Small intestine (tissue), 7 donors: ENCODE results near the gene GATA1. TPM values are rescaled to one million over a fixed set of nuclear protein-coding genes. Genes with fewer than 3 reads are reported as not detected.

Source experiments
- DNase-seq, 2 donors: peaks; one replicate each; pipeline versions ENCODE4 v3.0.0 to v3.0.0-alpha.2; 2013
- FAIRE-seq: peaks from 2 replicates; lab custom pipeline; 2012; peaks lifted over from hg19 to GRCh38; lab: Jason Lieb, UNC
- H3K27ac ChIP-seq, 3 donors: one replicate each; pipeline ENCODE4 v1.5.1; 2013; ENCODE audit warnings: low read length in 2 of 3, mild to moderate bottlenecking in 2 of 3, control low read depth in 1 of 3, inconsistent platforms in 1 of 3, low read depth in 1 of 3, moderate library complexity in 1 of 3
- H3K27me3 ChIP-seq, 3 donors: one replicate each; pipeline ENCODE4 v1.6.1; 2013; ENCODE audit warnings: low read length in 3 of 3, inconsistent platforms in 1 of 3; ENCODE audit not compliant: control insufficient read depth in 3 of 3, insufficient read depth in 3 of 3
- H3K36me3 ChIP-seq, 3 donors: one replicate each; pipeline ENCODE4 v1.6.1; 2013; ENCODE audit warnings: low read length in 3 of 3, inconsistent platforms in 1 of 3, low read depth in 1 of 3, mild to moderate bottlenecking in 1 of 3, moderate library complexity in 1 of 3; ENCODE audit not compliant: control insufficient read depth in 3 of 3, insufficient read depth in 2 of 3
- H3K4me1 ChIP-seq, 3 donors: one replicate each; pipeline ENCODE4 v1.6.1; 2013; ENCODE audit warnings: low read length in 2 of 3, inconsistent platforms in 1 of 3, low read depth in 1 of 3, mild to moderate bottlenecking in 1 of 3, moderate library complexity in 1 of 3; ENCODE audit not compliant: control insufficient read depth in 3 of 3, insufficient read depth in 2 of 3
- H3K4me3 ChIP-seq, 3 donors: one replicate each; pipeline ENCODE4 v1.5.1; 2013; ENCODE audit warnings: low read length in 3 of 3, control low read depth in 1 of 3, inconsistent platforms in 1 of 3, low read depth in 1 of 3, mild to moderate bottlenecking in 1 of 3, moderate library complexity in 1 of 3
- H3K9me3 ChIP-seq, 2 donors: one replicate each; pipeline ENCODE4 v1.6.1; 2013; ENCODE audit warnings: low read depth in 1 of 2, low read length in 1 of 2; ENCODE audit not compliant: control insufficient read depth in 2 of 2, insufficient read depth in 1 of 2
- WGBS, 3 donors: extraction: QIAGEN DNeasy Blood & Tissue Kit; methylation state at CpG; one replicate each; pipeline ENCODE4 v1.1.7; 2013; 5-methylcytosine and 5-hydroxymethylcytosine counted together
- polyA plus RNA-seq, 4 donors: library from polyadenylated mRNA; stranded (reverse) in 3 of 4; unstranded in 1 of 4; fragments of 200-250 nt in 3 of 4; fragments of 120-200 nt in 1 of 4; gene quantifications; one replicate each; pipeline versions ENCODE4 v1.2.1 to v1.2.3, GENCODE V29; 2013
- donor health status: healthy with polysubstance abuse.
- donor health status: control.
- donor health status: control.
- donor health status: Bipolar disorder and iron deficiency.
- donor health status: healthy.

The GATA1 gene
- polyA plus RNA-seq, 4 donors: 0.09 to 0.32 TPM; not detected in 2

GRCh38 chrX:48794340-48794910 lies 8.0 kb downstream of the GATA1 start:
- Histone ChIP-seq H3K9me3 (no peaks in the 10 kb centered on the region), H3K36me3 (no peaks in the 10 kb centered on the region), H3K27me3 (no peaks in the 10 kb centered on the region), H3K27ac (peak overlapping the region in 1 of 3 donors; percentile 87), H3K4me3 (no peak overlapping the region), H3K4me1 (peaks cover 0 to 17% (median 0%) of the 10 kb centered on the region in 3 donors)
- peak in 1 of 2 donors; percentile 54 for DNase-seq
- no peak for FAIRE-seq
- 83 to 89% (median 85%) methylated on average over 12 of the region's 12 CpGs for WGBS, 3 donors

- Histone ChIP-seq H3K27ac (peak overlapping the region in 1 of 3 donors; percentile 87), H3K27me3 (no peaks in the 10 kb centered on the region), H3K4me3 (no peak overlapping the region), H3K4me1 (peaks cover 0 to 17% (median 0%) of the 10 kb centered on the region in 3 donors), H3K36me3 (no peaks in the 10 kb centered on the region), H3K9me3 (no peaks in the 10 kb centered on the region)
- FAIRE-seq (no peak), DNase-seq (peak in 1 of 2 donors; percentile 57)
- 56 to 63% (median 59%) methylated on average over 6 to 8 of the region's 8 CpGs for WGBS, 3 donors
Measured at GRCh38 chrX:48794911-48795515, 8.6 kb downstream of the GATA1 start.

- Histone ChIP-seq H3K27me3 (no peaks in the 10 kb centered on the region), H3K4me3 (no peak overlapping the region), H3K36me3 (no peaks in the 10 kb centered on the region), H3K27ac (no peak overlapping the region), H3K4me1 (peaks cover 0 to 25% (median 0%) of the 10 kb centered on the region in 3 donors), H3K9me3 (no peaks in the 10 kb centered on the region)
- DNase-seq (no peak), FAIRE-seq (no peak)
- 75 to 82% (median 79%) methylated on average over 2 of the region's 2 CpGs for WGBS, 3 donors
Measured at GRCh38 chrX:48798318-48798717, 11.9 kb downstream of the GATA1 start.

GRCh38 chrX:48800574-48801279 lies 14.3 kb downstream of the GATA1 start:
- no peak for FAIRE-seq
- Histone ChIP-seq H3K36me3 (peaks cover 0 to 13% (median 3%) of the 10 kb centered on the region in 3 donors), H3K4me3 (peak overlapping the region; percentile 51 to 84 (median 54)), H3K27ac (peak overlapping the region in 2 of 3 donors; percentile 97 to 99), H3K27me3 (no peaks in the 10 kb centered on the region), H3K9me3 (no peaks in the 10 kb centered on the region), H3K4me1 (peaks cover 0 to 12% (median 0%) of the 10 kb centered on the region in 3 donors)
- DNase-seq: peak in 1 of 2 donors; percentile 7
- 25 to 59% (median 40%) methylated on average over 16 to 17 of the region's 17 CpGs for whole genome bisulfite sequencing, 3 donors

- peak within 1 kb of the TSS; percentile 83 to 100 (median 100) for H3K27ac ChIP-seq
- peak; percentile 98 for DNase-seq
- H3K36me3 ChIP-seq: peaks cover 0 to 16% (median 3%) of the 10 kb centered on the region in 3 donors
- peaks cover 0 to 10% (median 0%) of the 10 kb centered on the region in 3 donors for H3K4me1 ChIP-seq
- H3K9me3 ChIP-seq: no peaks in the 10 kb centered on the region
- WGBS, 3 donors: 0 to 40% (median 14%) methylated on average over 55 to 89 of the region's 89 CpGs
- peak within 1 kb of the TSS; percentile 51 to 84 (median 54) for H3K4me3 ChIP-seq
- no peak for FAIRE-seq
- H3K27me3 ChIP-seq: no peaks in the 10 kb centered on the region
Measured at GRCh38 chrX:48801280-48802088, 15.1 kb downstream of the GATA1 start, which contains the start of gene HDAC6. Gene HDAC6, plus strand, starts transcription at chrX:48802067. Its CDS starts 626 bp downstream, at chrX:48802693.

GRCh38 chrX:48802089-48802904 lies 15.9 kb downstream of the GATA1 start:
- no peaks in the 10 kb centered on the region for H3K27me3 ChIP-seq
- peaks cover 0 to 16% (median 3%) of the 10 kb centered on the region in 3 donors for H3K36me3 ChIP-seq
- WGBS, 3 donors: 4 to 44% (median 10%) methylated on average over 29 to 40 of the region's 40 CpGs
- H3K9me3 ChIP-seq: no peaks in the 10 kb centered on the region
- H3K27ac ChIP-seq: peak overlapping the region; percentile 83 to 100 (median 100)
- peaks cover 0 to 10% (median 0%) of the 10 kb centered on the region in 3 donors for H3K4me1 ChIP-seq
- FAIRE-seq (no peak), DNase-seq (peak; percentile 88 to 90)
- H3K4me3 ChIP-seq: peak overlapping the region; percentile 30 to 78 (median 43)

GRCh38 chrX:48802905-48803200 lies 16.5 kb downstream of the GATA1 start:
- WGBS, 3 donors: 28 to 38% (median 36%) methylated on average over 4 of the region's 4 CpGs
- DNase-seq (no peak), FAIRE-seq (no peak)
- Histone ChIP-seq H3K4me3 (peak overlapping the region; percentile 30 to 78 (median 43)), H3K9me3 (no peaks in the 10 kb centered on the region), H3K27ac (peak overlapping the region in 2 of 3 donors; percentile 100), H3K4me1 (peaks cover 0 to 10% (median 0%) of the 10 kb centered on the region in 3 donors), H3K27me3 (no peaks in the 10 kb centered on the region), H3K36me3 (peaks cover 0 to 18% (median 3%) of the 10 kb centered on the region in 3 donors)
